H1 (cell line): ENCODE measurements around the gene NAE1. TPM values are rescaled to one million over a fixed set of nuclear protein-coding genes. Genes with fewer than 3 reads are reported as not detected.

Source experiments
- CTCF ChIA-PET: fragments of 300-600 bp; sonication (Branson Sonifier 250); formaldehyde crosslinking; loops from one replicate; lab custom pipeline; 2021; ENCODE audit not compliant: partially characterized antibody; lab: Charles Lee
- POLR2A ChIA-PET: fragments of 300-600 bp; sonication (Branson Sonifier 250); formaldehyde crosslinking; loops from one replicate; lab custom pipeline; 2021; ENCODE audit warnings: inconsistent platforms; ENCODE audit not compliant: partially characterized antibody; lab: Charles Lee
- DNase-seq, 2 experiments: peaks; one replicate each; pipeline versions ENCODE4 v3.0.0 to v3.0.0-alpha.2; 2010 to 2022; ENCODE audit warnings: low spot score in 2 of 2, low read depth in 1 of 2, mixed read lengths in 1 of 2
- FAIRE-seq: peaks from 2 replicates; lab custom pipeline; 2011; peaks lifted over from hg19 to GRCh38; lab: Jason Lieb, UNC
- H2AFZ ChIP-seq: 2 replicates; pipeline ENCODE4 v1.8.1; 2012; ENCODE audit warnings: low read length, inconsistent platforms
- H2AK5ac ChIP-seq: 2 replicates; pipeline ENCODE4 v1.6.1; 2013; ENCODE audit warnings: low read depth, low read length
- H2BK120ac ChIP-seq: replicated peaks from 2 replicates; pipeline ENCODE3; 2013; ENCODE audit warnings: low read depth, low read length, inconsistent platforms
- H2BK12ac ChIP-seq: 2 replicates; pipeline ENCODE4 v1.6.1; 2013; ENCODE audit warnings: low read depth, low read length
- H2BK15ac ChIP-seq: 2 replicates; pipeline ENCODE4 v1.6.1; 2013; ENCODE audit warnings: low read length
- H2BK20ac ChIP-seq: 2 replicates; pipeline ENCODE4 v1.6.1; 2013; ENCODE audit warnings: low read length
- H2BK5ac ChIP-seq: 2 replicates; pipeline ENCODE4 v1.6.1; 2013; ENCODE audit warnings: low read depth, low read length
- H3K14ac ChIP-seq: 2 replicates; pipeline ENCODE4 v1.6.1; 2013; ENCODE audit warnings: inconsistent platforms; ENCODE audit not compliant: insufficient read length
- H3K18ac ChIP-seq: 2 replicates; pipeline ENCODE4 v1.6.1; 2013; ENCODE audit warnings: low read length; ENCODE audit errors: extremely low read depth
- H3K23ac ChIP-seq: 2 replicates; pipeline ENCODE4 v1.6.1; 2013; ENCODE audit warnings: inconsistent platforms; ENCODE audit not compliant: insufficient read length
- H3K23me2 ChIP-seq: 2 replicates; pipeline ENCODE4 v1.6.1; 2013; ENCODE audit warnings: low read depth, low read length
- H3K27ac ChIP-seq: 2 replicates; pipeline ENCODE4 v1.6.1; 2011; ENCODE audit warnings: low read depth, low read length, inconsistent platforms
- H3K27me3 ChIP-seq, 4 experiments: replicated peaks in 1 of 4; 1 replicate in 1 of 4; 2 replicates in 3 of 4; pipeline versions ENCODE4 v1.6.1 to v1.8.1; 2011 to 2013; ENCODE audit warnings: low read length in 3 of 4, mild to moderate bottlenecking in 3 of 4, inconsistent platforms in 2 of 4, mixed read lengths in 2 of 4, moderate library complexity in 1 of 4; ENCODE audit not compliant: control insufficient read depth in 3 of 4, insufficient read depth in 3 of 4; ENCODE audit errors: extremely low read depth in 1 of 4
- H3K36me3 ChIP-seq, 4 experiments: 2 replicates each; pipeline versions ENCODE4 v1.6.1 to v1.8.1; 2011 to 2013; ENCODE audit warnings: mild to moderate bottlenecking in 4 of 4, low read length in 3 of 4, moderate library complexity in 2 of 4, control low read depth in 1 of 4, inconsistent platforms in 1 of 4; ENCODE audit not compliant: insufficient read depth in 4 of 4, control insufficient read depth in 2 of 4
- H3K4ac ChIP-seq: replicated peaks from 2 replicates; pipeline ENCODE3; 2013; ENCODE audit warnings: low read length, low read depth, mixed read lengths, inconsistent platforms; ENCODE audit not compliant: insufficient read length
- H3K4me1 ChIP-seq, 4 experiments: replicated peaks in 1 of 4; 1 replicate in 1 of 4; 2 replicates in 3 of 4; pipeline versions ENCODE4 v1.6.1 to v1.8.1; 2011 to 2013; ENCODE audit warnings: low read length in 3 of 4, inconsistent platforms in 2 of 4, mixed read lengths in 1 of 4; ENCODE audit not compliant: insufficient read depth in 4 of 4, control insufficient read depth in 3 of 4
- H3K4me2 ChIP-seq, 2 experiments: 2 replicates each; pipeline versions ENCODE4 v1.6.1 to v1.8.1; 2011 to 2013; ENCODE audit warnings: low read depth in 2 of 2, low read length in 2 of 2, control low read depth in 1 of 2, inconsistent platforms in 1 of 2, mild to moderate bottlenecking in 1 of 2; ENCODE audit not compliant: insufficient read depth in 1 of 2
- H3K4me3 ChIP-seq, 4 experiments: fragments of 200-600, 300-600 bp in 1 of 4; sonication (generic), shearing (Covaris generic), sonication (Bioruptor Twin) in 1 of 4; 2 replicates each; pipeline versions ENCODE4 v1.5.1 to v1.8.1; 2011 to 2016; ENCODE audit warnings: low read length in 4 of 4, low read depth in 3 of 4, control low read depth in 2 of 4, inconsistent platforms in 2 of 4, mild to moderate bottlenecking in 2 of 4, mixed read lengths in 1 of 4, moderate library complexity in 1 of 4; ENCODE audit not compliant: insufficient read depth in 2 of 4; ENCODE audit errors: extremely low read depth in 1 of 4
- H3K56ac ChIP-seq: replicated peaks from 2 replicates; pipeline ENCODE3; 2013; ENCODE audit warnings: low read depth, mild to moderate bottlenecking, mixed read lengths, low read length, inconsistent platforms; ENCODE audit not compliant: insufficient read length
- H3K79me1 ChIP-seq: 2 replicates; pipeline ENCODE4 v1.6.1; 2013; ENCODE audit warnings: low read depth, low read length, control low read depth
- H3K79me2 ChIP-seq, 2 experiments: 2 replicates each; pipeline versions ENCODE4 v1.6.1 to v1.8.1; 2012 to 2013; ENCODE audit warnings: low read length in 2 of 2, mild to moderate bottlenecking in 2 of 2, inconsistent platforms in 1 of 2; ENCODE audit not compliant: insufficient read depth in 2 of 2, control insufficient read depth in 1 of 2
- H3K9ac ChIP-seq, 4 experiments: replicated peaks in 1 of 4; 1 replicate in 1 of 4; 2 replicates in 3 of 4; pipeline versions ENCODE4 v1.6.1 to v1.8.1; 2011 to 2013; ENCODE audit warnings: low read depth in 3 of 4, low read length in 3 of 4, control low read depth in 2 of 4, mild to moderate bottlenecking in 2 of 4, moderate library complexity in 2 of 4, inconsistent platforms in 1 of 4; ENCODE audit errors: extremely low read depth in 1 of 4
- H3K9me3 ChIP-seq, 2 experiments: 2 replicates each; pipeline versions ENCODE4 v1.6.1 to v1.8.1; 2012 to 2013; ENCODE audit warnings: mild to moderate bottlenecking in 2 of 2, moderate library complexity in 2 of 2, control low read depth in 1 of 2, inconsistent platforms in 1 of 2, low read depth in 1 of 2, low read length in 1 of 2, mixed read lengths in 1 of 2; ENCODE audit not compliant: insufficient read depth in 2 of 2
- H4K20me1 ChIP-seq, 2 experiments: replicated peaks in 1 of 2; 2 replicates each; pipeline versions ENCODE3 to v1.8.1; 2011 to 2013; ENCODE audit warnings: inconsistent platforms in 2 of 2, low read length in 2 of 2, mild to moderate bottlenecking in 1 of 2; ENCODE audit not compliant: insufficient read depth in 2 of 2, control insufficient read depth in 1 of 2
- H4K5ac ChIP-seq: 2 replicates; pipeline ENCODE4 v1.6.1; 2013; ENCODE audit warnings: low read length, low read depth, mixed read lengths, inconsistent platforms; ENCODE audit not compliant: insufficient read length
- H4K8ac ChIP-seq: 2 replicates; pipeline ENCODE4 v1.8.0; 2013; ENCODE audit warnings: mild to moderate bottlenecking, moderate library complexity, low read length, inconsistent platforms; ENCODE audit not compliant: insufficient read depth; ENCODE audit errors: extremely low read depth
- H4K91ac ChIP-seq: replicated peaks from 2 replicates; pipeline ENCODE3; 2013; ENCODE audit warnings: low read length, mixed read lengths, inconsistent platforms; ENCODE audit not compliant: insufficient read length
- BCL11A ChIP-seq, 2 experiments: IDR thresholded peaks; one replicate each; pipeline ENCODE4 v1.6.1; 2011; ENCODE audit warnings: low read depth in 2 of 2, low read length in 2 of 2, mild to moderate bottlenecking in 2 of 2
- CBX8 ChIP-seq: fragments of 300-800, 300-1000 bp; sonication (generic); IDR thresholded peaks from 2 replicates; pipeline ENCODE4 v1.7.1; 2016; ENCODE audit warnings: low read depth, low read length, borderline replicate concordance
- MAX ChIP-seq: IDR thresholded peaks from 2 replicates; pipeline ENCODE4 v1.6.1; 2012; ENCODE audit warnings: inconsistent platforms
- POU5F1 ChIP-seq: IDR thresholded peaks from 2 replicates; pipeline ENCODE4 v1.6.1; 2011; ENCODE audit warnings: low read depth, mild to moderate bottlenecking, low read length, moderate library complexity
- RXRA ChIP-seq: IDR thresholded peaks from 2 replicates; pipeline ENCODE4 v1.6.1; 2011; ENCODE audit warnings: low read depth, mild to moderate bottlenecking, low read length, moderate library complexity; ENCODE audit not compliant: insufficient read depth
- SAP30 ChIP-seq: fragments of 300-600 bp; sonication (generic); IDR thresholded peaks from 2 replicates; pipeline ENCODE4 v1.7.1; 2012; ENCODE audit warnings: low read length, moderate library complexity, mild to moderate bottlenecking, inconsistent platforms; ENCODE audit not compliant: insufficient read depth, insufficient replicate concordance
- SUZ12 ChIP-seq: fragments of 200-600 bp; sonication (generic); IDR thresholded peaks from 2 replicates; pipeline ENCODE4 v1.6.1; 2012; ENCODE audit warnings: mild to moderate bottlenecking, inconsistent platforms, low read length, moderate library complexity, mixed read lengths
- TAF1 ChIP-seq: IDR thresholded peaks from 2 replicates; pipeline ENCODE4 v1.6.1; 2011; ENCODE audit warnings: mild to moderate bottlenecking, low read depth, low read length
- TBP ChIP-seq: IDR thresholded peaks from 2 replicates; pipeline ENCODE4 v1.6.1; 2011; ENCODE audit warnings: low read depth, low read length, improper control_type of control experiment
- USF2 ChIP-seq: IDR thresholded peaks from 2 replicates; pipeline ENCODE4 v1.6.1; 2011; ENCODE audit warnings: low read length, improper control_type of control experiment
- WGBS, 2 experiments: shearing (Covaris generic) in 1 of 2; methylation state at CpG; one replicate each; pipeline versions ENCODE4 v1.1.6 to v1.1.7; 2013 to 2015; ENCODE audit warnings: low lambda C conversion rate in 2 of 2, mixed read lengths in 2 of 2, inconsistent platforms in 1 of 2, low coverage in 1 of 2, missing lambda C conversion rate in 1 of 2; ENCODE audit not compliant: insufficient replicate concordance in 2 of 2, insufficient coverage in 1 of 2, insufficient read length in 1 of 2; ENCODE audit errors: extremely low coverage in 1 of 2, missing lambda C conversion rate in 1 of 2; 5-methylcytosine and 5-hydroxymethylcytosine counted together
- polyA plus RNA-seq, 7 experiments: library from polyadenylated mRNA; depleted of rRNA in 3 of 7; stranded (reverse) in 5 of 7; unstranded in 2 of 7; fragments of >200 nt in 5 of 7; fragments of 200-250 nt in 2 of 7; gene quantifications; 1 replicate in 5 of 7; 2 replicates in 1 of 7; 4 replicates in 1 of 7; pipeline versions ENCODE4 v1.2.1 to v1.2.3, GENCODE V29; 2011 to 2013; ENCODE audit warnings: missing spikeins in 2 of 7, mixed read lengths in 2 of 7
- total RNA-seq: library from RNA; stranded (reverse); fragmentation: NEBNext Ultra II Directional; extraction: Animal tissue kit (Norgen Biotek cat#: 25700); gene quantifications from 2 replicates; pipeline ENCODE4 v1.2.1, GENCODE V29; 2021

NAE1 gene
- total and polyA plus RNA-seq, 2 of the 8 experiments (the other 6 are each of a cell fraction or from before 2014, with no cell fraction given) = 66.6 to 155 TPM

- Histone ChIP-seq H2BK12ac (no peak overlapping the region), H3K14ac (no peak overlapping the region), H2BK20ac (peak overlapping the region; percentile 86; the same call in 1 of the 2 replicates), H4K20me1 (peaks cover 0 to 2% of the 10 kb centered on the region in 2 experiments), H3K79me1 (peaks cover 2% of the 10 kb centered on the region; the same call in 1 of the 2 replicates), H2BK15ac (peak overlapping the region; percentile 72; the same call in 1 of the 2 replicates), H3K79me2 (peaks cover 6 to 30% of the 10 kb centered on the region in 2 experiments), H3K4me1 (peaks cover 0 to 5% (median 3%) of the 10 kb centered on the region in 4 experiments; a peak in 2 of 7 replicates), H3K27ac (no peak overlapping the region), H3K36me3 (peaks cover under 1 to 13% (median 6%) of the 10 kb centered on the region in 4 experiments; a peak in 5 of 8 replicates), H2AFZ (no peak overlapping the region), H3K18ac (no peak overlapping the region), H4K5ac (no peak overlapping the region), H4K91ac (no peak overlapping the region), H3K4me2 (no peak overlapping the region), H3K23me2 (peaks cover 3% of the 10 kb centered on the region; the same call in 1 of the 2 replicates), H2AK5ac (no peak overlapping the region), H3K9ac (no peak overlapping the region), H3K27me3 (no peaks in the 10 kb centered on the region; a peak in 2 of 7 replicates), H3K9me3 (no peaks in the 10 kb centered on the region), H2BK5ac (no peak overlapping the region), H3K4me3 (no peak overlapping the region), H3K23ac (no peak overlapping the region), H3K56ac (no peak overlapping the region), H4K8ac (no peak overlapping the region), H2BK120ac (no peak overlapping the region), H3K4ac (no peak overlapping the region)
- DNase-seq = peak in 1 of 2 experiments; percentile 35
- TF ChIP-seq RXRA (no peak), TBP (no peak), TAF1 (no peak), USF2 (no peak), CBX8 (no peak), SUZ12 (no peak), BCL11A (IDR thresholded peaks at IDR 0.05; ENCODE audit: low read depth in 2 of 2, low read length in 2 of 2) (no peak), POU5F1 (no peak), MAX (no peak), SAP30 (no peak)
- ChIA-PET POLR2A (interaction anchor here (0.7 to 3.8 kb wide), 2 partner anchors 10 to 18 kb away, joined by 3 to 14 read pairs; no protein-coding TSS in a partner anchor), CTCF (interaction anchor here (1.1 to 14.3 kb wide), 7 partner anchors 13 to 133 kb away, joined by 3 to 162 read pairs (median 5); partner anchors contain the start of genes CA7 and CIAO2B)
- FAIRE-seq = no peak
- WGBS, 2 experiments = 89% methylated on average over 3 of the region's 3 CpGs; no CpG with 5 or more reads in 1 of the 2 experiments
Observed at GRCh38 chr16:66832190-66832589, 1.4 kb upstream of the NAE1 start.
